ENCODE measurements around the gene SYNGR1.

Gene SYNGR1

DNA sequence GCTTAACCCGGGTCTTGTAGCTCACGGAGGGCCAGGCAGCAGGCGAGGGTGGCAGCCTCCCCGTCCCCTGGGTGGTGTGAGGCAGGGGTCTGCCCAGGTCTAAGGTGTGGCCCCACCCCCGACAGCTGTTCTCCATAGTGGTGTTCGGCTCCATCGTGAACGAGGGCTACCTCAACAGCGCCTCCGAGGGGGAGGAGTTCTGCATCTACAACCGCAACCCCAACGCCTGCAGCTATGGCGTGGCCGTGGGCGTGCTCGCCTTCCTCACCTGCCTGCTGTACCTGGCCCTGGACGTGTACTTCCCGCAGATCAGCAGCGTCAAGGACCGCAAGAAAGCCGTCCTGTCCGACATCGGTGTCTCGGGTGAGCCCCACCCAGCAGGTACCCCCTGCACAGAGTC, 24.4 kb downstream of the SYNGR1 start:
- no peak for DNase-seq

GRCh38 chr22:39374801-39375200, 25.0 kb downstream of the SYNGR1 start:
- no peak for DNase-seq

- DNase-seq, result no peak
Observed at GRCh38 chr22:39375646-39376045, 25.9 kb downstream of the SYNGR1 start.

DNA sequence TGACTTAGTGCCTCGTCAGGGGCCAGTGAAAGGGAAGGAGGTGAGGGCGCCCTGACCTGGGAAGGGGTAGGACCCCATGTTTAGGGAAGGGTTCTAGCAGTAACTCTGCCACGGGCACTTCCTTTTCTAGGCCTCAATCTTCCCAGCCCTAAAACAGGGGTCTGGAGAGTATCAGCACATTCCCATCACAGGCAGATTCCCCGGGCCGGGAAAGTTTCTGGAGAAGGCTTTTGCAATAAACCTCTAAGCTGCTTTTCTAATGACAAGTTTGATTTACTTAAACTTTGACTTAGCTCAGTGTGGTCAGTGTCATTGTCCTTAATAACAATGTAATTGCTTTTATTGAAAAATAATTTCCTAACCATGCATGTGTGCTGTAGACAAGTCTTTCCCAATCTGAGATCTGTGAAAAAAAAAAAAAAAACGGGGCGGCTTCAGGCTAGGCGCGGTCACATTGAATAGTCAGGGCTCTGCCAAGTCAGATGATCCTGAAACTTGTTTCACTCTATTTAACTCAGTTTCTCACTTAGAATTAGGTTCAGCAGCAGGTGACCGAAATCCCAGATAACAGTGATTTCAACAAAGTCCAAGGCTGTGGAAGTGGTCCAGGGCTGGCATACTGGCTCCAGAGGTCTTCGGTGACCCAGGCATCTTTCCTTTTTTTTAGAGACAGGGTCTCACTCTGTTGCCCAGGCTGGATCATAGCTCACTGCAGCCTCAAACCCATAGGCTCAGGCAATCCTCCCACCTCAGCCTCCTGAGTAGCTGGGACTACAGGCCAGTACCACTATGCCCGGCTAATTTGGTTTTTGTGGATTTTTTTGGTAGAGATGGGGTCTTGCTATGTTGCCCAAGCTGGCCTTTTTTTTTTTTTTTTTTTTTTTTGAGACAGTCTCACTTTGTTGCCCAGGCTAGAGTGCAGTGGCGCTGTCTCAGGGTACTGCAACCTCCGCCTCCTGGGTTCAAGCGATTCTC, 30.3 kb downstream of the SYNGR1 start:
- no peak for DNase-seq

DNA sequence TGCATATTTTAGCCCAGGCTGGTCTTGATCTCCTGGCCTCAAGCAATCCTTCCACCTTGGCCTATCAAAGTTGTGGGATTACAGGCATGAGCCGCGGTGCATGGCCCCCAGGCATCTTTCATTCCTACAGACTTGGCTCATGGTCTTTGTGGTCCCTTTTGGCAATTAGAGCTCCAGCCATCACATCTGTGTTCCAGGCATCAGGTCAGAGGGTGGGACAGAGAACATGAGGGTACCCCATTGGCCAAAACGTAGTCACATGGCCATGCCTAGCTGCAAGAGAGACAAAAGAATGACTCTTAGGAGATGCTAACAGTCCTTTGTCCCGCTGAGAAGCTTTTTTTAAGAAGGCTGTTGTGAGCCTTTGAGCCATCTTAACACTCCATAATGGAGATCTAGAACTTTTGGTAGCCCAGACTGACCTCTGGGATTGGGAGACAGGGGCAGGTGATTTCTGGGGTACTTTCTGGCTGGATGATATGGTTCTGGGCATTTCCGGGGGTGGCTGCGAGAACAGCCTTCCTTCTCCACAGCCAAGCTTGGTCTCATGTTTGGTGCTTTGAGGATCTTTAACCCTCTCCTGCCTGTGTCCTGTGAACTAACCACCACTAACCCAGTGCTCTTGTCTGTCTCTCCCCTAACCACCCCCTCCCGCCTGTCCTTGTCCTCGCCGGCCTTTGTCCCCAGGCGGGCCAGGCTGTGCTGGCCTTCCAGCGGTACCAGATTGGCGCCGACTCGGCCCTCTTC, 31.4 kb downstream of the SYNGR1 start:
- DNase-seq, result no peak

- DNase-seq, result no peak
Observed at GRCh38 chr22:39381930-39382329, 32.1 kb downstream of the SYNGR1 start.

- no peak for DNase-seq
Observed at GRCh38 chr22:39382410-39382809, 32.6 kb downstream of the SYNGR1 start.

DNA sequence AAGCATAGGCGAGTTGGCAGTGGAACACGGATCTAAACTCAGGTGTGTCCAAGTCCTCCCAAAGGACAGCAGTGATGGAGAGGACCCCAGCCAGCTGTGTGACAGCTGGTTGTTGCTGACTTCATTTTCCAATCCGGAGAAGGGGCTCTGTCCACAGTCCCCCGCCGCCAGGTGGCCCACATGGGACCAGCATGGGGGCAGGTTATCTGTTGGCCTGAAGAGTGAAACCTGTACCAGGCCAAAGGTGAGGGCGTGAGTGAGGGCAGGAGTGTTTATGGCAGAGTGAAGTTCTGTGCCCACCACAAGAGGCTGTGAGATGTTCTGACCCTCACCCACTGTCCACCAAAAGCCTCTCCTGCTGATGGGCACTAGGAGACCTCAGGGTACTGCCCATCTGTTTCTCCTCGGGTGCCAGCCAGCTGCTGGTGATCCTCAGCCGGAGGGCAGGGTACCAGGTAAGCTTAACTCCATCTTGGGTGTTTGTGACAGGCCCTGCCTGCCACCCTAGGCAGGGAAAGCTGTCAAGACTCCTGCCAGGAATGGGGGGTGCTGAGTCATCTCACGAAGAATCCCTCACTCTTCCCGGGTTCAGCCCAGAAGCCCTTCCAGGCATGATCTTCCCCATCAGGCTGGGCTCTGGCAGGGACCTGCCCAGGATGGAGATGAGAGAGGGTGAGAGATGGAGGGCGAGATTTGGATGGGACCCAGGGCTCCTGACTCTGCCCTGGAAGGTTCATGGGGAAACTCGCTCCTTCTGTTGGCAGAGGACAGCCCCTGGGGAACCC, 34.2 kb downstream of the SYNGR1 start:
- DNase-seq, result no peak

- no peak for DNase-seq
Observed at GRCh38 chr22:39384750-39385480, 35.1 kb downstream of the SYNGR1 start.

GRCh38 chr22:39388261-39389011, 38.6 kb downstream of the SYNGR1 start:
- peak; percentile 77 for DNase-seq

DNA sequence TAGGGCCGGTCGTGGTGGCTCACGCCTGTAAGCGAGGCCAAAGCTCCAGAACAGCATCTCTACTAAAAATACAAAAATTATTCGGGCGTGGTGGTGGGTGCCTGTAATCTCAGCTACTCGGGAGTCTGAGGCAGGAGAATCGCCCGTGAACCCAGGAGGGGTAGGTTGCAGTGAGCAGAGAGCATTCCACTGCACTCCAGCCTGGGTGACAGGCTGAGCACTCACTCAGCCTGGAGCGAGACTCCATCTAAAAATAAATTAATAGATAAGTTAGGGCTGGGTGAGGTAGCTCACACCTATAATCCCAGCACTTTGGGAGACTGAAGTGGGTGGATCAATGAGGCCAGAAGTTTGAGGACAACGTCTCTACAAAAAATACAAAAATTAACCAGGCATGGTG, 39.6 kb downstream of the SYNGR1 start:
- no peak for DNase-seq

DNA sequence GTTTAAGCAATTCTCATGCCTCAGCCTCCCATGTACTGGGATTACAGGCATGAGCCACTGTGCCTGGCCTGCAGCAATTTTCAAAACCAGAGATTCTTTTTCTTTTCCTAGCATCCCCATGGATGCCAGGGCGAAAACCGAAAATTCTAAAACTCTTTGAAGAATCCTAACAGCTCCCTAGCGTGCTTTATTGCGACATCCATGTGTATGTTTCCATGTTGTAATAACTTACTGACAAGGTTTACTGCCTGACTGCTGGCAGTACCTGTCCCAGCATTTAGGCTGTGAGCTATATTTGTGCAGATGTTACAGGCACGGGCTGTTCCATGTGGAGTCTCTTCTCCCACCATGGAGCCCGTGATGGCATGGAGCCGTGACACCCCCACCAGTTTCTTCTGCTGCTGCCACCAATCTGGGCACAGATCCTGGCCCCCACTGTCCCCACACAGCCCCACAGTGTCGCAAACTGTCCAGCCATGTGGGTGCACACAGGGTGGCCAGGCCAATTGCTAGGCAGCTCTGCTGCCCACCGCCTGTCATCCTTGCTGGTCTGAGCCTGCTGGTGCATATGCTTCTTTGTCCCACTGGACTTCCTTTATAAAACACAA, 42.7 kb downstream of the SYNGR1 start:
- no peak for DNase-seq

DNA sequence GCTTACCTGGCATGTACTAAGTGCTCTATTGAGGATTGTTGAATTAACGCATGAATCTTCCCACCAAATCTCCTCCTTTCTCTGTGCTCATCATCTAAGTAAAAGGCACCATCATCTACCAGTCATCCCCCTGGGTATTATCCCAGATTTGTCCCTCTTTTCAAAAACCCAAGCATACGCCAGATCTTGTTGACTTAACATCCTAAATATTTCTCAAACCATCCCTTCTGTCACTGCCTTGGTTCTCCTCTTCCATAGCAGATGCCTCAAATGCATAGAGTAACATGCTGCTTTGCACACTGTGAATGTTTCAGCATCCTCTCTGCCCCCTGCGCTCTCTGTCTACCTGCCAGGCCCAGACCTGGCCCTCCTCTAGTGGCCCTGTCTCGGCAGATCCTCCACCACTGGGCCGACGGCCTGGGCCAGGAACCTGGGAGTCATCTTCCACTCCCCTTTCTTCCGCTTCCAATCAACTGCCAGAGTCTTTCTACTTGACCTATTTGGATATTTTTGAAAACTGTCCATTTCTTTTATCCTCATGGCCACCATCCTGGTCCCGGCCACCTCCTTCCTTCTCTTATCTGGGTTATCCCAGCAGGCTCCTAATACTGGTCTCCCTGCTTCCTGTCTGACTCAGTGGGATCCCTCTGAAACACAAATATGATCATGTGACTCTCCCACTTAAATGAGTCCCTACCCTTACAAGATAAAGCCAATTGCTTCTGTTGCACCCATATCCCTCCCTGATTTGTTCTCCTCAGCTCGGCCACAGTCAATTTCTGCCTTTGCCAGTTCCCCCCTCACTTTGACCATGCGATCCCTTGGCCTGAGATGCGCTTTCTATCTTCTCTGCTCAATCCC, 46.4 kb downstream of the SYNGR1 start:
- DNase-seq, result no peak

DNA sequence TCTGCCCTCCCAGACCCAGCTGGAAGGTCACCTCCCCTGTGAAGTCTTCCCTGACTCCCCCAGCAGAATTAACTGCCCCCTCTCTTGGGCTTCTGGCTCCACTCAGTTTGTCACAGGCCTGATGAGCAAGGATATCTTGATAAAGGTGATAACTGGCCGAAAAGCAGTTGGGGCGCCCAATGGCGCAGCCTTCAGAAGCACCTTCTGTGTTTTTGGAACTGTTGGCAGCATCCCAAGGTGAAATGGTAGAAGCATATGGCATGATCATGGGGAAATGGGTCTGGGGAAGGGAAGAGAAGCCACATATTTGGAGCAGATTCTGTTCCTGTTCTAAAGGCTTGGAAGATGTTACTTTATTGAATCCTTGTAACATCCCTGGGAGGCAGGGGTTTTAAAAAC, 47.0 kb downstream of the SYNGR1 start:
- DNase-seq, result no peak

DNA sequence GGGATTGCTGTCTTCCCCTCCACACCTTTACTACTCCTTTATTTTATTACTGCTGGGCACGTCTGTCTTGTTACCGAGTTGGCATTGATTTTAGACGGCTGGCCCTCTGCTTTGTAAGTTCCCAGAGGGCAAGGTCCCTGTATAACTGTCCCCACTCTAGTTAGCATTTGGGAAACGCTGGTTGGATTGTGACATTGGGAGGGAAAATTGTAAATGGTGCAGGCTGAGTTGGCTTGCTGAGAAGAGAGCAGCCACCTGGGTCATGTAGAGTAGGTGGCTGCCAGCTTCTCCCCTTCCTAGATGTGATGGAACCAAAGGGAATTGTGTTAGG, 51.5 kb downstream of the SYNGR1 start:
- DNase-seq, result no peak

DNA sequence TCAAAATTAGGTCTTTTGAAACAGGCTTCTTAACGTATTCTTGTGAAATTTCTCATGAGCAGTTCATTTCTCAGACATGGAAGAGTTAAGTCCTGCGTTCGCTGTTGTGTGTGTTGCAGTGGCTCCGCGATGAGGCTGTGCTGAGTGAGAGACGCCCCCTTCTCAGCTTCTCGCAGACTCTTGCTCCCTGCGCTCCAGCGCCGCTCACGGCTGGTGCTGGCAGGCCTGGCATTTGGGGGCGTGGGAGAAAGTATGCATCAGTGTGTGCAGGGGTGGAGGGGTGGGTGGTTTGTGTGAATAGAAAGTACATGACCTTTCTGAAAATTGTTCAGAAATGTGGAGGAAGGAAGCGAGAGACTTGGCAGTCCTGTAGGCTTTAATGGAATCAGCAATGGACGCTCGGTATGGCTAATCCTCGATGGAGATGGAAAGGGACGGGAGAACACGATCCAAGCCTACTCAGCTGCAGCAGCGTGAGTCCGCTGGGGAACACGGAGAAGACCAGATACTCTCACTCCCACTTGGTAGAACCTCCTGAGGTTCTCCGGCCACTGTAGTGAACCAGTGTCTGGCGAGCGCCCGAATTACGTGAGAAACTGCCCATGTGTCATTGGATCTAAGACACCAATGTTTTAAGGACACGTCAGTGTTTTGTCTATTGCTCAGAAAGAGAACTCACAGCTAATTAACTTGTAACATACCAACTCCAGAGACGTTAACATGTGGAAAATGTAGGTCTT, 55.7 kb downstream of the SYNGR1 start:
- DNase-seq, result no peak

- no peak for DNase-seq
Observed at GRCh38 chr22:39408173-39408572, 58.4 kb downstream of the SYNGR1 start.

GRCh38 chr22:39408807-39409206, 59.0 kb downstream of the SYNGR1 start:
- no peak for DNase-seq

DNA sequence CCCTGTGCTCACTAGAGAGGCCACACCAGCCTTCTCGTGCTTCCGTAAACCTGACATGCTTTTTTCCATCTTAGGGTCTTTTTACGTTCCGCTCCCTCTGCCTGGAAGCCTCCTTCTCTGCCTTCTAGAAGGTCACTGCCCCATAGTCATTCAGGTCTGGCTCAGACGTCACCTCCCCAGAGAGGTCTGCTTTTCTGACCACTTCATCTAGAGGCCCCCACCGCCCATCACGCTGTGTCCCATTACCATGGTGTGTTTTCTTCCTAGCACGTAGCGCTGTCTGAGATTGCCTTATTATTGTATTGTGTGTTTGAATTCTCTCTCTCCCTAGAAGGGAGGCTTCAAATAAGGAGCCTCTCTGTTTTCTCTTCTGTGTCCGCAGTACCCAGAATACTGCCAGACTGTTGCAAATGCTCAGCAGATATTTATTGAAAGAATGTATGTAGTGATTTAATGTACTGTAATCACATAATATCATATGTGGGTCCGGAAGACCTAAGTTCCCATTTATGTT, 59.8 kb downstream of the SYNGR1 start:
- no peak for DNase-seq

GRCh38 chr22:39410264-39410663, 60.5 kb downstream of the SYNGR1 start:
- DNase-seq, result no peak

Data from activated CD8-positive, alpha-beta memory T cell treated with anti-CD3 and anti-CD28 coated beads, Interleukin-2, amount 50 U/mL, for 48 hours (primary cell).